CD14-positive monocyte (primary cell): ENCODE measurements around the gene HID1. TPM values are rescaled to one million over a fixed set of nuclear protein-coding genes. Genes with fewer than 3 reads are reported as not detected.
A peak's percentile ranks its signal among the peaks of the same experiment; 100 is the strongest.

Source experiments
- DNase-seq, 3 donors: peaks; one replicate each; pipeline ENCODE4 v3.0.0-alpha.2; 2011 to 2022
- H2AFZ ChIP-seq: 2 replicates; pipeline ENCODE4 v1.6.0; 2012; ENCODE audit warnings: mild to moderate bottlenecking, low read depth, low read length, inconsistent platforms; ENCODE audit not compliant: insufficient read depth, poor library complexity, severe bottlenecking
- H3K27ac ChIP-seq, 2 donors: 1 replicate in 1 of 2; 2 replicates in 1 of 2; pipeline ENCODE4 v1.5.1; 2012 to 2013; ENCODE audit warnings: low read length in 2 of 2, control low read depth in 1 of 2, inconsistent platforms in 1 of 2, low read depth in 1 of 2, mild to moderate bottlenecking in 1 of 2
- H3K27me3 ChIP-seq, 2 donors: one replicate each; pipeline versions ENCODE4 v1.6.0 to v1.6.1; 2011 to 2013; ENCODE audit warnings: low read length in 2 of 2; ENCODE audit not compliant: control insufficient read depth in 2 of 2, insufficient read depth in 2 of 2
- H3K36me3 ChIP-seq, 2 donors: replicated peaks in 1 of 2; 1 replicate in 1 of 2; 2 replicates in 1 of 2; pipeline versions ENCODE4 v1.5.1 to v1.6.1; 2012 to 2013; ENCODE audit warnings: low read length in 2 of 2, control low read depth in 1 of 2, inconsistent platforms in 1 of 2, mild to moderate bottlenecking in 1 of 2; ENCODE audit not compliant: insufficient read depth in 2 of 2, control insufficient read depth in 1 of 2
- H3K4me1 ChIP-seq, 2 donors: 1 replicate in 1 of 2; 2 replicates in 1 of 2; pipeline versions ENCODE4 v1.5.1 to v1.6.1; 2012 to 2013; ENCODE audit warnings: low read length in 2 of 2, control low read depth in 1 of 2, inconsistent platforms in 1 of 2, mild to moderate bottlenecking in 1 of 2, moderate library complexity in 1 of 2; ENCODE audit not compliant: insufficient read depth in 2 of 2, control insufficient read depth in 1 of 2
- H3K4me2 ChIP-seq: replicated peaks from 2 replicates; pipeline ENCODE3; 2012; ENCODE audit warnings: low read length, moderate library complexity, mild to moderate bottlenecking; ENCODE audit not compliant: poor library complexity, severe bottlenecking; ENCODE audit errors: extremely low read depth
- H3K4me3 ChIP-seq, 3 experiments: fragments of 200-600 bp in 1 of 3; sonication (generic) in 1 of 3; replicated peaks in 1 of 3; 1 replicate in 2 of 3; 2 replicates in 1 of 3; pipeline ENCODE4 v1.5.1; 2011 to 2013; ENCODE audit warnings: low read length in 3 of 3, mild to moderate bottlenecking in 3 of 3, control low read depth in 2 of 3, low read depth in 2 of 3, inconsistent platforms in 1 of 3, moderate library complexity in 1 of 3
- H3K79me2 ChIP-seq: 2 replicates; pipeline ENCODE4 v1.6.0; 2012; ENCODE audit warnings: mild to moderate bottlenecking, control low read depth, inconsistent platforms, low read length, moderate library complexity; ENCODE audit not compliant: insufficient read depth
- H3K9ac ChIP-seq: 2 replicates; pipeline ENCODE4 v1.6.0; 2017; ENCODE audit warnings: low read length, mild to moderate bottlenecking; ENCODE audit not compliant: insufficient read depth, poor library complexity, severe bottlenecking
- H3K9me3 ChIP-seq, 2 donors: replicated peaks in 1 of 2; 1 replicate in 1 of 2; 2 replicates in 1 of 2; pipeline versions ENCODE4 v1.5.1 to v1.6.1; 2012 to 2013; ENCODE audit warnings: low read length in 2 of 2, control low read depth in 1 of 2; ENCODE audit not compliant: control insufficient read depth in 1 of 2, insufficient read depth in 1 of 2
- H4K20me1 ChIP-seq: 2 replicates; pipeline ENCODE4 v1.6.0; 2012; ENCODE audit warnings: mild to moderate bottlenecking, low read length, control low read depth, moderate library complexity; ENCODE audit not compliant: insufficient read depth
- H3K27ac Mint-ChIP-seq, 7 donors: one replicate each; pipeline ENCODE4 v1.8.0; 2020; ENCODE audit warnings: mild to moderate bottlenecking in 7 of 7, mixed read lengths in 7 of 7, moderate library complexity in 6 of 7, inconsistent platforms in 2 of 7
- H3K27me3 Mint-ChIP-seq, 3 donors: one replicate each; pipeline ENCODE4 v1.8.0; 2021 to 2022; ENCODE audit warnings: low read depth in 3 of 3, mild to moderate bottlenecking in 3 of 3, mixed read lengths in 3 of 3, moderate library complexity in 3 of 3, inconsistent platforms in 1 of 3
- H3K36me3 Mint-ChIP-seq, 2 donors: one replicate each; pipeline ENCODE4 v1.8.0; 2020; ENCODE audit warnings: mixed read lengths in 2 of 2, inconsistent platforms in 1 of 2, mild to moderate bottlenecking in 1 of 2
- H3K4me1 Mint-ChIP-seq: one replicate; pipeline ENCODE4 v1.8.0; 2020; ENCODE audit warnings: mild to moderate bottlenecking, mixed read lengths
- H3K4me3 Mint-ChIP-seq, 2 donors: one replicate each; pipeline ENCODE4 v1.8.0; 2020; ENCODE audit warnings: mild to moderate bottlenecking in 2 of 2, mixed read lengths in 2 of 2, moderate library complexity in 1 of 2
- H3K9me3 Mint-ChIP-seq, 7 donors: one replicate each; pipeline ENCODE4 v1.8.0; 2020 to 2022; ENCODE audit warnings: mixed read lengths in 7 of 7, mild to moderate bottlenecking in 6 of 7, moderate library complexity in 6 of 7, inconsistent platforms in 2 of 7
- WGBS: methylation state at CpG from one replicate; pipeline ENCODE4 v1.1.5; 2013; ENCODE audit warnings: missing lambda C conversion rate; ENCODE audit not compliant: insufficient coverage; 5-methylcytosine and 5-hydroxymethylcytosine counted together
- intact Hi-C, 2 donors: fragments of 100-400 bp; cut with micrococcal nuclease; formaldehyde crosslinking; loops; one replicate each; pipeline versions ENCODE4 v1.15.0 to v1.15.1; 2023
- polyA plus RNA-seq, 3 donors: library from polyadenylated mRNA; depleted of rRNA in 1 of 3; unstranded in 2 of 3; stranded (reverse) in 1 of 3; fragments of 300-500 nt in 2 of 3; fragments of >200 nt in 1 of 3; fragmentation: Illumina TruSeq in 2 of 3; gene quantifications; 1 replicate in 2 of 3; 2 replicates in 1 of 3; pipeline ENCODE4 v1.2.3, GENCODE V29; 2012 to 2021
- TF ChIP-seq, protein P1 (sequence below): fragments of 200-600 bp; IDR thresholded peaks from one replicate; pipeline ENCODE4 v1.8.0; 2022; ENCODE audit warnings: antibody characterized with exemption, mild to moderate bottlenecking

The HID1 gene
- polyA plus RNA-seq, 3 donors, result not detected

DNA sequence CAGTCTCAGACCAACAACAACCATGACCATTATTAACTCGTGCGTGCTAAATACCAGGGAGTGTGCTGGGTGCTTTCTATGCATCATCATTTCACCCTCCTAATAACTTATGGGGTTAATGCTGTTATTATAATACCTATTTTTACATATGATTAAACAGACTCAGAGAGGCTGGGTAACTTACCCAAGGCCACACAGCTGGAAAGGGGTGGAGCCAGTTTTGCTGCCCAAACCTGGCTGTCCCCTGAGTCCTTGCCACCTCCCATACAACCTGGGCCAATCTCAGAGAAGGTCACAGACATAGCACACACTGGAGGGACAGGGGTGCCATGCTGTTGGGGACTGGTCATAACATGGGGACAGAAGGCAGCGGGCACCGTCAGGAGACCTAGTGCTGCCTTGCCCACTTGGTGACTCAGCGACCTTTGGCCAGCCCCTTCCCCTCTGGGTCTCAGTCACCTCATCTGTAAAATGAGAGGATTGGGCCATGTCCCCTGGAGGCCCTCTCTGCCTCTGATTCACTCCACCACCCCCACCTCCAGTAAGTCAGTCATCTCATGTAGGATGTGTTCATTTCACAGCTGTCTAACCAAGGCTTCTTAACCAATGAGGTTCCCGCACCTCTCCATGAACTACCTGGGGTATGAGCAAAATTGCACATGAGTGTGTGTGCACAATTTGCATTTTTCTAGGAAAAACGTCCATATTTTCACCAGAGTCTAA, 67.7 kb downstream of the HID1 start:
- no peaks in the 10 kb centered on the region for H3K9me3 ChIP-seq
- H3K4me2 ChIP-seq, result no peak overlapping the region
- no peaks in the 10 kb centered on the region for H4K20me1 ChIP-seq
- H2AFZ ChIP-seq, result no peak overlapping the region
- DNase-seq, result no peak
- H3K79me2 ChIP-seq, result no peaks in the 10 kb centered on the region
- peaks cover 25 to 41% (median 39%) of the 10 kb centered on the region in 3 donors for H3K27me3 Mint-ChIP-seq
- H3K36me3 Mint-ChIP-seq, result no peaks in the 10 kb centered on the region
- peaks cover 4% of the 10 kb centered on the region for H3K4me1 Mint-ChIP-seq
- H3K27ac ChIP-seq, result no peak overlapping the region
- no peak overlapping the region for H3K4me3 ChIP-seq
- TF ChIP-seq, protein P1, sequence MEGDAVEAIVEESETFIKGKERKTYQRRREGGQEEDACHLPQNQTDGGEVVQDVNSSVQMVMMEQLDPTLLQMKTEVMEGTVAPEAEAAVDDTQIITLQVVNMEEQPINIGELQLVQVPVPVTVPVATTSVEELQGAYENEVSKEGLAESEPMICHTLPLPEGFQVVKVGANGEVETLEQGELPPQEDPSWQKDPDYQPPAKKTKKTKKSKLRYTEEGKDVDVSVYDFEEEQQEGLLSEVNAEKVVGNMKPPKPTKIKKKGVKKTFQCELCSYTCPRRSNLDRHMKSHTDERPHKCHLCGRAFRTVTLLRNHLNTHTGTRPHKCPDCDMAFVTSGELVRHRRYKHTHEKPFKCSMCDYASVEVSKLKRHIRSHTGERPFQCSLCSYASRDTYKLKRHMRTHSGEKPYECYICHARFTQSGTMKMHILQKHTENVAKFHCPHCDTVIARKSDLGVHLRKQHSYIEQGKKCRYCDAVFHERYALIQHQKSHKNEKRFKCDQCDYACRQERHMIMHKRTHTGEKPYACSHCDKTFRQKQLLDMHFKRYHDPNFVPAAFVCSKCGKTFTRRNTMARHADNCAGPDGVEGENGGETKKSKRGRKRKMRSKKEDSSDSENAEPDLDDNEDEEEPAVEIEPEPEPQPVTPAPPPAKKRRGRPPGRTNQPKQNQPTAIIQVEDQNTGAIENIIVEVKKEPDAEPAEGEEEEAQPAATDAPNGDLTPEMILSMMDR, result no peak
- H3K4me3 Mint-ChIP-seq, result peak overlapping the region in 1 of 2 donors; percentile 15
- WGBS, result 83% methylated on average over 3 of the region's 7 CpGs
- H3K9me3 Mint-ChIP-seq, result peaks cover 0 to 13% (median 2%) of the 10 kb centered on the region in 7 donors
- no peak overlapping the region for H3K27ac Mint-ChIP-seq
- H3K4me1 ChIP-seq, result no peaks in the 10 kb centered on the region
- no peaks in the 10 kb centered on the region for H3K36me3 ChIP-seq
- H3K27me3 ChIP-seq, result peaks cover 0 to 19% of the 10 kb centered on the region in 2 donors
- intact Hi-C loops, result no loop called here
- H3K9ac ChIP-seq, result no peak overlapping the region

DNA sequence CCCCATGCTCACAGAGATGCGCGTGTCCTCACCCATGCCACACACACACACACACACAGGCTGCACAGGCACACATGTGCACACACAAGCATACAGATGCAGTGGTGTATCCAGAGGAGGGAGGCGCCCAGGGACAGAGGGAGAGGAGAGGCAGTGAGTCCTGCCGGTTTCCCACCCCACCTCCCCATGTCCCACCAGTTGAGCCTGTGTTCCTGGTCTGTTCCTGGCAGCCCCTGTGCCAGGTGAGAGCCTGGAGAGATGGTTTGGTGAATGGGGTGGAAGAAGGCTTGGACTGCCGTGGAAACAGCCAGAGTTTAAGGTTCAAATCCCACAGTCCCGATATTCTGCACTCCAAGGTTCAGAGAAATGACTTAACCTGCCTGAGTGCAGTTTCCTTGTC, 68.9 kb downstream of the HID1 start:
- 79% methylated on average over 2 of the region's 6 CpGs for WGBS

More for the DNA sequence above, 68.9 kb downstream of the HID1 start:
- H3K36me3 ChIP-seq, result no peaks in the 10 kb centered on the region
- TF ChIP-seq, protein P1, result no peak
- no peaks in the 10 kb centered on the region for H3K4me1 ChIP-seq
- H3K9ac ChIP-seq, result no peak overlapping the region
- H3K27ac Mint-ChIP-seq, result peak overlapping the region in 1 of 7 donors; percentile 62
- H3K4me2 ChIP-seq, result no peak overlapping the region
- intact Hi-C loops, result no loop called here
- no peaks in the 10 kb centered on the region for H3K36me3 Mint-ChIP-seq
- no peak for DNase-seq
- H3K4me1 Mint-ChIP-seq, result peaks cover 2% of the 10 kb centered on the region
- no peak overlapping the region for H2AFZ ChIP-seq
- H3K9me3 ChIP-seq, result no peaks in the 10 kb centered on the region
- no peaks in the 10 kb centered on the region for H3K79me2 ChIP-seq
- no peak overlapping the region for H3K27ac ChIP-seq
- no peak overlapping the region for H3K4me3 ChIP-seq
- H3K27me3 Mint-ChIP-seq, result peaks cover 28 to 44% (median 37%) of the 10 kb centered on the region in 3 donors
- H4K20me1 ChIP-seq, result no peaks in the 10 kb centered on the region
- H3K9me3 Mint-ChIP-seq, result peaks cover 0 to 7% (median 2%) of the 10 kb centered on the region in 7 donors
- H3K4me3 Mint-ChIP-seq, result no peak overlapping the region
- peaks cover 0 to 19% of the 10 kb centered on the region in 2 donors for H3K27me3 ChIP-seq
